Neural cell (in vitro differentiated cells): ENCODE results near the gene SERPINA9. TPM values are rescaled to one million over a fixed set of nuclear protein-coding genes. Genes with fewer than 3 reads are reported as not detected.

ENCODE experiments used
- H2AFZ ChIP-seq: fragments of 200-600, 300-800 bp; sonication (generic), shearing (Covaris generic); 2 replicates; pipeline ENCODE4 v1.6.0; 2014; ENCODE audit warnings: low read depth, mild to moderate bottlenecking, antibody characterized with exemption, low read length, moderate library complexity
- H3F3A ChIP-seq: fragments of 200-600 bp; shearing (Covaris generic); 2 replicates; pipeline ENCODE4 v1.6.1; 2016; ENCODE audit warnings: mild to moderate bottlenecking, moderate library complexity, mixed read lengths, antibody characterized with exemption, low read length; ENCODE audit not compliant: insufficient read depth, poor library complexity, severe bottlenecking
- H3K27ac ChIP-seq: fragments of 200-600, 300-800 bp; sonication (generic), shearing (Covaris generic); 2 replicates; pipeline ENCODE4 v1.5.1; 2014; ENCODE audit warnings: mild to moderate bottlenecking, low read length, moderate library complexity
- H3K27me3 ChIP-seq: fragments of 300-800, 200-600 bp; sonication (generic), shearing (Covaris generic); 2 replicates; pipeline ENCODE4 v1.6.0; 2014; ENCODE audit warnings: mild to moderate bottlenecking, low read depth, low read length, moderate library complexity; ENCODE audit not compliant: insufficient read depth
- H3K36me3 ChIP-seq: fragments of 300-800, 200-600 bp; sonication (generic), shearing (Covaris generic); 2 replicates; pipeline ENCODE4 v1.5.1; 2014; ENCODE audit warnings: mild to moderate bottlenecking, antibody characterized with exemption, low read length, moderate library complexity; ENCODE audit not compliant: insufficient read depth
- H3K4me2 ChIP-seq: fragments of 300-800, 200-600 bp; sonication (generic), shearing (Covaris generic); 2 replicates; pipeline ENCODE4 v1.6.0; 2014; ENCODE audit warnings: mild to moderate bottlenecking, low read length
- H3K4me3 ChIP-seq: fragments of 300-800, 200-600 bp; sonication (generic), shearing (Covaris generic); 2 replicates; pipeline ENCODE4 v1.5.1; 2014; ENCODE audit warnings: mild to moderate bottlenecking, low read length, moderate library complexity
- H3K79me2 ChIP-seq: fragments of 200-600 bp; shearing (Covaris generic); replicated peaks from 2 replicates; pipeline ENCODE4 v1.6.0; 2014; ENCODE audit warnings: mild to moderate bottlenecking, low read length, moderate library complexity; ENCODE audit not compliant: insufficient read depth
- H3K9ac ChIP-seq: fragments of 300-800, 200-600 bp; sonication (generic), shearing (Covaris generic); 2 replicates; pipeline ENCODE4 v1.6.1; 2016; ENCODE audit warnings: mild to moderate bottlenecking, low read length, mixed read lengths
- H3K9me2 ChIP-seq: fragments of 200-600 bp; shearing (Covaris generic); 2 replicates; pipeline ENCODE4 v1.6.1; 2016; ENCODE audit warnings: mild to moderate bottlenecking, low read length, mixed read lengths; ENCODE audit not compliant: insufficient read depth
- H3K9me3 ChIP-seq: fragments of 200-600, 300-800 bp; sonication (generic), shearing (Covaris generic); 2 replicates; pipeline ENCODE4 v1.6.1; 2016; ENCODE audit warnings: mild to moderate bottlenecking, mixed run types, low read length, moderate library complexity, mixed read lengths
- H4K20me1 ChIP-seq: fragments of 200-600 bp; shearing (Covaris generic); 2 replicates; pipeline ENCODE4 v1.6.1; 2016; ENCODE audit warnings: mild to moderate bottlenecking, mixed run types; ENCODE audit not compliant: insufficient read depth
- CTCF ChIP-seq: fragments of 450-650 bp; IDR thresholded peaks from 2 replicates; pipeline ENCODE4 v1.5.1; 2014; ENCODE audit warnings: antibody characterized with exemption, mild to moderate bottlenecking, moderate library complexity; ENCODE audit not compliant: poor library complexity, severe bottlenecking
- EP300 ChIP-seq: fragments of 450-650 bp; conservative IDR thresholded peaks from 2 replicates; pipeline ENCODE4 v1.6.1; 2014; ENCODE audit warnings: antibody characterized with exemption, mild to moderate bottlenecking, moderate library complexity; ENCODE audit not compliant: poor library complexity, severe bottlenecking
- EZH2 ChIP-seq: fragments of 200-600, 300-800 bp; shearing (Covaris generic), sonication (generic); IDR thresholded peaks from 2 replicates; pipeline ENCODE4 v1.6.1; 2014; ENCODE audit warnings: antibody characterized with exemption, low read length, borderline replicate concordance, mild to moderate bottlenecking; ENCODE audit not compliant: insufficient read depth, poor library complexity, severe bottlenecking
- MXI1 ChIP-seq: fragments of 450-650 bp; conservative IDR thresholded peaks from 2 replicates; pipeline ENCODE4 v1.6.1; 2014; ENCODE audit warnings: antibody characterized with exemption, mild to moderate bottlenecking; ENCODE audit not compliant: poor library complexity, severe bottlenecking
- POLR2AphosphoS5 ChIP-seq: IDR thresholded peaks from 2 replicates; pipeline ENCODE4 v1.6.1; 2012
- RAD21 ChIP-seq: fragments of 450-650 bp; conservative IDR thresholded peaks from 2 replicates; pipeline ENCODE4 v1.6.1; 2014; ENCODE audit warnings: antibody characterized with exemption, mild to moderate bottlenecking, moderate library complexity
- REST ChIP-seq: IDR thresholded peaks from 2 replicates; pipeline ENCODE4 v1.6.1; 2012; ENCODE audit warnings: borderline replicate concordance
- SMC3 ChIP-seq: fragments of 450-650 bp; conservative IDR thresholded peaks from 2 replicates; pipeline ENCODE4 v1.6.1; 2014; ENCODE audit warnings: antibody characterized with exemption, mild to moderate bottlenecking, moderate library complexity; ENCODE audit not compliant: poor library complexity
- TAF1 ChIP-seq: IDR thresholded peaks from 2 replicates; pipeline ENCODE4 v1.6.1; 2012; ENCODE audit warnings: low read depth
- polyA plus RNA-seq: library from polyadenylated mRNA; depleted of rRNA; stranded (reverse); fragments of >200 nt; gene quantifications from 2 replicates; pipeline ENCODE4 v1.2.3, GENCODE V29; 2014

The SERPINA9 gene
- polyA plus RNA-seq, 1 donor from 2014 or later: not detected

- H4K20me1 ChIP-seq: no peaks in the 10 kb centered on the region
- TF ChIP-seq SMC3: no peak
- no peak for TF ChIP-seq POLR2AphosphoS5
- no peak for TF ChIP-seq EZH2
- no peak for TF ChIP-seq REST
- TF ChIP-seq MXI1: no peak
- no peak for TF ChIP-seq CTCF
- TF ChIP-seq EP300: no peak
- TF ChIP-seq TAF1: no peak
- TF ChIP-seq RAD21: no peak
- no peaks in the 10 kb centered on the region for H3K36me3 ChIP-seq
- H3K9me2 ChIP-seq: no peaks in the 10 kb centered on the region
- no peaks in the 10 kb centered on the region for H3K9me3 ChIP-seq
- no peaks in the 10 kb centered on the region for H3K27me3 ChIP-seq
- no peak overlapping the region for H3K9ac ChIP-seq
- H2AFZ ChIP-seq: no peak overlapping the region
- H3K79me2 ChIP-seq: no peaks in the 10 kb centered on the region
- no peak overlapping the region for H3K27ac ChIP-seq
- H3K4me2 ChIP-seq: no peak overlapping the region
- H3K4me3 ChIP-seq: no peak overlapping the region
- no peaks in the 10 kb centered on the region for H3F3A ChIP-seq
Observed at GRCh38 chr14:94517248-94517640, 41.2 kb upstream of the SERPINA9 start.

- H3K27ac ChIP-seq: no peak overlapping the region
- H3K4me2 ChIP-seq: no peak overlapping the region
- no peaks in the 10 kb centered on the region for H4K20me1 ChIP-seq
- H2AFZ ChIP-seq: no peak overlapping the region
- H3F3A ChIP-seq: no peaks in the 10 kb centered on the region
- H3K79me2 ChIP-seq: no peaks in the 10 kb centered on the region
- no peaks in the 10 kb centered on the region for H3K9me2 ChIP-seq
- no peak overlapping the region for H3K4me3 ChIP-seq
- no peak overlapping the region for H3K9ac ChIP-seq
- no peaks in the 10 kb centered on the region for H3K27me3 ChIP-seq
- no peaks in the 10 kb centered on the region for H3K36me3 ChIP-seq
- TF ChIP-seq REST (no peak), TAF1 (no peak), EP300 (no peak), RAD21 (no peak), POLR2AphosphoS5 (no peak), EZH2 (no peak), SMC3 (no peak), CTCF (no peak), MXI1 (no peak)
- H3K9me3 ChIP-seq: no peaks in the 10 kb centered on the region
Observed at GRCh38 chr14:94515856-94516255, 39.9 kb upstream of the SERPINA9 start.
